ENCODE measurements around the gene SCAF8.

The SCAF8 gene

GRCh38 chr6:154719433-154719832 lies 13.8 kb upstream of the SCAF8 start:
- H3K27ac ChIP-seq = no peak overlapping the region
- no peak for TF ChIP-seq CTCF (conservative IDR thresholded peaks at IDR 0.05; ENCODE audit: low read depth)
- DNase-seq (ENCODE audit: low spot score) = no peak
- CTCF ChIA-PET = interaction anchor here (0.6 kb wide), 2 partner anchors 24 to 38 kb away, joined by 3 to 4 read pairs; no protein-coding TSS in a partner anchor
- POLR2A ChIA-PET (ENCODE audit: low non-redundant PET) = no interaction called here

GRCh38 chr6:154719854-154720253 lies 13.4 kb upstream of the SCAF8 start:
- DNase-seq (ENCODE audit: low spot score) = no peak
- ChIA-PET CTCF (no interaction called here), POLR2A (ENCODE audit: low non-redundant PET) (no interaction called here)
- no peak overlapping the region for H3K27ac ChIP-seq
- TF ChIP-seq CTCF (conservative IDR thresholded peaks at IDR 0.05; ENCODE audit: low read depth) = no peak

- H3K27ac ChIP-seq = no peak overlapping the region
- DNase-seq (ENCODE audit: low spot score) = peak; percentile 26
- ChIA-PET POLR2A (ENCODE audit: low non-redundant PET) (no interaction called here), CTCF (interaction anchor here (0.7 kb wide), 2 partner anchors 84 to 116 kb away, joined by 3 to 4 read pairs; no protein-coding TSS in a partner anchor)
- TF ChIP-seq CTCF (conservative IDR thresholded peaks at IDR 0.05; ENCODE audit: low read depth) = no peak
These were observed 11.8 kb upstream of the SCAF8 start for GRCh38 chr6:154721460-154721859.

GRCh38 chr6:154726887-154727286 lies 6.3 kb upstream of the SCAF8 start:
- ChIA-PET POLR2A (ENCODE audit: low non-redundant PET) (no interaction called here), CTCF (no interaction called here)
- no peak overlapping the region for H3K27ac ChIP-seq
- DNase-seq (ENCODE audit: low spot score) = no peak
- no peak for TF ChIP-seq CTCF (conservative IDR thresholded peaks at IDR 0.05; ENCODE audit: low read depth)

- H3K27ac ChIP-seq = peak overlapping the region; percentile 25; the same call in 1 of the 2 replicates
- ChIA-PET POLR2A (ENCODE audit: low non-redundant PET) (interaction anchor here (0.6 kb wide), 1 partner anchor 81 kb away, joined by 4 read pairs; no protein-coding TSS in a partner anchor), CTCF (interaction anchor here (1.5 kb wide), 1 partner anchor 74 kb away, joined by 4 read pairs; no protein-coding TSS in a partner anchor)
- no peak for DNase-seq (ENCODE audit: low spot score)
- no peak for TF ChIP-seq CTCF (conservative IDR thresholded peaks at IDR 0.05; ENCODE audit: low read depth)
These were observed 1.7 kb upstream of the SCAF8 start for GRCh38 chr6:154731296-154732218.

GRCh38 chr6:154732538-154733182 lies 556 bp upstream of the SCAF8 start:
- DNase-seq (ENCODE audit: low spot score) = peak; percentile 38
- CTCF ChIA-PET = interaction anchor here (1.5 kb wide), 1 partner anchor 73 kb away, joined by 4 read pairs; no protein-coding TSS in a partner anchor
- TF ChIP-seq CTCF (conservative IDR thresholded peaks at IDR 0.05; ENCODE audit: low read depth) = no peak
- H3K27ac ChIP-seq = peak overlapping the region; percentile 95
- POLR2A ChIA-PET (ENCODE audit: low non-redundant PET) = no interaction called here
